Activated T-cell treated with anti-CD3 and anti-CD28 coated beads, Interleukin-2, amount 50 U/mL, for 48 hours (primary cell): Measurements from ENCODE around the gene NFE2.
"Not testable (repeated sequence)": the region's sequence is repeated elsewhere in the genome, so short reads cannot be mapped to it uniquely, and the experiment has no call there.

Experiments used
- DNase-seq, 2 experiments: peaks; one replicate each; pipeline ENCODE4 v3.0.0-alpha.2; 2020

NFE2 gene

GRCh38 chr12:54300732-54301427 is at the start of gene NFE2:
TSS of gene NFE2 (minus strand) at chr12:54301015. CDS start at chr12:54295248, 5,767 bp downstream.
- DNase-seq: peak; percentile 46 to 52

- DNase-seq: no peak
Observed at GRCh38 chr12:54349679-54350078, 48.9 kb upstream of the NFE2 start.

DNA sequence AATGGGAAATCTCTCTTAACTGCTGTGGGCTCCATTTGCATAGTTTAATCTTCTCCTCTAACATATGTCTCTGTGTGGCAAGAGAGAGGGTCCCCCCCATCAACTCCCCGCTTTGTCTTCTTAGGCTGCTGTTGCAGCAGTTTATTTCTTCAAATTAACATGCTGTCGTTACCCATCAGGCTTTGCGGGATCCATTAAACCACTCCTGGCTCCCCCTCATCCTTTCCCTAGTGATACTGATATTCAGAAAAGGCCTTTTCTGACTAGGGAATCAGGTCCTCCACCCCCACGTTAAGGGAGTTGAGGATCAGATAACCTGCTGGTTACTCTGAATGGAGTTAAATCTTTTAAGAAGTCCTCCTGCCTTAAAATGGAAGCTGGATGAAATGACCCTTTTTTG is 48.2 kb upstream of the NFE2 start:
- DNase-seq: no peak

- no peak for DNase-seq
Observed at GRCh38 chr12:54341378-54342300, 40.8 kb upstream of the NFE2 start.

DNA sequence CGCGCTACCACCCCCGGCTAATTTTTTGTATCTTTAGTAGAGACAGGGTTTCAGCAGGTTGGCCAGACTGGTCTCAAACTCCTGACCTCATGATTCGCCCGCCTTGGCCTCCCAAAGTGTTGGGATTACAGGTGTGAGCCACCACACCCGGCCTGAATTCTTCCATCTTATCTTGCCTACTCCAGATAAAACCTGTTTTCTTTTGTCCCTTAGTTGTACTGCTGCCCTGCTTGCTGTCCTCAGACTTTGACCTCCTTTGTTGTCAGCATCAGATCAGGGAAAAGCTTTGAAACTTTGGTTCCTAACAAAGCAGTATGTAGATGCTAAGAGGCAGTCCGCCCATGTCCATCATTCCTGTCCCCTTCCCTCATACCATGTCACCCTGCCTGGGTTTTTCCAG is 40.0 kb upstream of the NFE2 start:
- DNase-seq: no peak

- no peak for DNase-seq
Observed at GRCh38 chr12:54338698-54339296, 38.0 kb upstream of the NFE2 start.

- no peak for DNase-seq
Observed at GRCh38 chr12:54337854-54338650, 37.2 kb upstream of the NFE2 start.

DNA sequence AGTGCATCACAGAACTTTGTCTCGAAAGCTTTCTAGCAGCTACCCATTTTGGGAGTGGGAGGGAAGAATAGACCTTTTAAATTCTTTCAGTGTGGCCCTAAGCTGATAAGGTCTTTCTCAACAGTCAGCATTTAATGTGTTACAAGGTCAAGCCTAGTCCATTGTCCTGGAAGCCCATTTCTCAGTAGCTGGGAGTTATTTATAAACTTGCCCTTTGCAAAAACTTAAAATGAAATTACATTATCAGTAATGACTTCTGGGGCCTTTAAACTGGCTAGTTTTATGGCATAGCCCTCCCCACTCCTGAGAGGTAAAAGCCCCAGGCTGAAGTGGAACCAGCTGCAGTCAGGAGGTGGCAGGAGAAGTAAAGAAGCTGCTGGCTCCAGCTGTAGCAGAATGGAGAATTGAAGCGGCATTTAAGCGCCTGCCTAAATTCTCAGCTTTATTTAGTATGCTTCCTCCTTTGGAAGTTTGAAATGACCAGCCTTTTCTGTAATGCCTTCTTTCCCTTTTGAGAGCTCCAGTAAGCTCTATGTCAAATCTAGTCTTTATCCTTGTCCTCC is 36.5 kb upstream of the NFE2 start:
- DNase-seq: no peak

GRCh38 chr12:54333420-54334034 is 32.7 kb upstream of the NFE2 start:
- no peak for DNase-seq

DNA sequence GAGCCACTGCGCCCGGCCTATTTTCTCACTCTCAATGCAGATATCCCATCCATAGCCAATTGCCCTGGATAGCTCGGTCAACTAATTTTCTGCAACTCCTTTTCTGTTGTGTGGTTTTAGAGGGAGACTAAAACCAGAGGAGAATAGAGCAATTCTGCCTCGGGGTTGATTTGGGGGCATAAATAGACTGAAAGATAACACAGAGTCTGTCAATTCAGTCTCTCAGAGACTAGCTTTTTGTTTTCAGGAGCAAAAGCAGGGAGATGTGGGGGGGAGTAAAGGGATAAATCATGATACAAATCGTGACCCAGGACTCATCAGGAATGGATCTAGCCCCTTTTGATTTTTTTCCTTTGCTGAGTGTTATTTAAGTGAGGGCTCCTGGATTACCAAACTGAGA is 30.6 kb upstream of the NFE2 start:
- DNase-seq: no peak

GRCh38 chr12:54330442-54330841 is 29.6 kb upstream of the NFE2 start:
- DNase-seq: no peak

GRCh38 chr12:54329759-54330158 is 28.9 kb upstream of the NFE2 start:
- no peak for DNase-seq

DNA sequence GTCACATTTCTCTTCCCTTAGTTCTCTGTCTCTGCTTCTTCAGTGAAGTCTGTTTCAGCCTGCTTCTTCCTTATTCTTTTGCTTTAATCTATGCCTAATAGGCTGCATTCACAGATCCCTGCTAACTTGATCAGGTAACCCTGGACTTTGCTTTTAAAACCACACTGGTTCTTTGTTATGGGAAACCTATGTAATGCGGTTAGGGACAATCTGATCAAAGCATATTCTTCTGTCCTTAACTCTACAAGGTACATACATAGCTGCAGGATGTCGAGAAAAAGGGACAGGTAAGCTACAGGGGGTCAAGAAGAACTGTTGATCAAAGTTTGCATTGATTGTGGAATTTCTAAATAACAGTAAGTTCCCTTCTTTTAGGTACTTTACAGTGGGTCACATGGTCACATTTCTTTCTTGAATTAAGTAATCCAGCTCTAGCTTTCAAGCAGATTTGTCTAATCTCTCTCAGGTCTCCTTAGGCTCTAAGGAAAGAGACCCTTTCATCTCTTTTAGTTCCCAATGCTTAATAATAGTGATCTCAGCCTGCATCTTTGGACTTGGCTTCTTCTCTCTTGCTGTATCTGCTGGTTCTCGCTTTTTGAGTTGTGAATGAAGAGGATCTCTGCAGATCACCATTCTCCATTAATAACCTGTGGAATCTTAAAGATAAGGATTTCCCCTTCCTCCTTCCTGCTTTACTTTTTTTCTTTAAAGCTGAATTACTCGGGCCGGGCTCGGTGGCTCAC is 28.0 kb upstream of the NFE2 start:
- no peak for DNase-seq

GRCh38 chr12:54325442-54326109 is 24.8 kb upstream of the NFE2 start:
- not testable (repeated sequence) for DNase-seq

DNA sequence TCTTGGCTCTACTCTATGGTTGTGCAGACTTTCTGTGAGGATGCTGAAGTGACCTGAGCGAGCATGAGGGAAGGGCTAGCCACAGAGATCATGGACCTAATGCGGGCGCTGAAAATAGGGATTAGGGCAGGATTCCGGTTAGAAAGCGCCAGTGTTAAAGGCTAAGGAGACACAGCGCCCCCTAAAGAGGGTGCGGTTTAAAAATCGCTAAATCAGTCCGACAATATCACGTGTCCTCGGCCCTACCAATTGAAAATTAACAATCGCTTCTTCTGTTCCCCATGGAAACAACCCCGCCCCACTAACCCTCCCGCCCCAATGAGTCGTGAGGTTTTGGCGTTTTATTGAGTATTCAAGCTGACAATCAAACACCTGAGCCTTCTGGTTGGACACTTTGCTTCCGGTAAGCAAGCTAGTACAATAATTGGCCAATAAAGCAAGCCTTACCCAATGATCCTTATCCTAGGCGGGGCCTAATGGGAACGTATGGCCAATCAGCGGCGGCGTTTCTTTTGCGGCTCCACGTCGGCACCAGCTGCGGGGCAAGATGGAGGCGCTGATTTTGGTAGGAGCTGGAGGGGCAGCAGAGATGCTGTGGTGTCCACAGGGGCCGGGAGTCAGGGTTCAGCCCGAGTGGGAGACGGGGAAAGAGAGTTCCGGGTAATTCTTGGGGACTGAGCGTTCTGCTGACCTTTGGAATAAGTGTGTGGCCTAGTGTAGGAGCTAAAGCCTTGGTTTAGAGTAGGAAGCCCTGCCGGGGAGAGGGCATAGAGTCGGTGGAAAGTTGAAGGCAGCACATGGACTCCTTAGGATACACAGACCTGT is 24.0 kb upstream of the NFE2 start, which contains the start of gene COPZ1:
Gene COPZ1 (plus strand): TSS at position 515 of the 825 bp plus-strand sequence. CDS start 33 bp downstream, at position 548.
- peak; percentile 93 to 95 for DNase-seq

- no peak for DNase-seq
Observed at GRCh38 chr12:54321363-54321762, 20.5 kb upstream of the NFE2 start.

DNA sequence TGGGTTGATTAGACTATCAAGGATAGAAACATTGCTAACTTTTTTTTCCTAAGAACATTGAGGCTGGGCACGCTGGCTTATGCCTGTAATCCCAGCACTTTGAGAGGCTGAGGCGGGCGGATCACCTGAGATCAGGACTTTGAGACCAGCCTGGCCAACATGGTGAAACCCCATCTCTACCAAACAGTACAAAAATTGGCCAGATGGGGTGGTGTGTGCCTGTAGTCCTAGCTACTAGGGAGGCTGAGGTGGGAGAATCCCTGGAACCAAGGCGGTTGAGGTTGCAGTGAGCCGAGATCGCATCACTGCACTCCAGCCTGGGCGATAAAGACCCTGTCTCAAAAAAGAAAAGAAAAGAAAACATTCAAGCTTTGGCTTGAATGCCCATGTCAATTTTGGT is 11.5 kb upstream of the NFE2 start:
- not testable (repeated sequence) for DNase-seq

- no peak for DNase-seq
Observed at GRCh38 chr12:54311051-54311450, 10.2 kb upstream of the NFE2 start.

- DNase-seq: peak; percentile 40 to 55
Observed at GRCh38 chr12:54306925-54307741, 6.3 kb upstream of the NFE2 start.
